HG03025 (cell line): ENCODE results near the gene SMG6.
"Not testable (repeated sequence)": the region's sequence is repeated elsewhere in the genome, so short reads cannot be mapped to it uniquely, and the experiment has no call there.

Experiments used
- ATAC-seq: cut with Tn5 transposase; IDR thresholded peaks from one replicate; pipeline ENCODE4 v1.9.1; 2021; ENCODE audit warnings: mild to moderate bottlenecking, moderate library complexity; ENCODE audit not compliant: unreplicated experiment, low FRiP score

Gene SMG6

DNA sequence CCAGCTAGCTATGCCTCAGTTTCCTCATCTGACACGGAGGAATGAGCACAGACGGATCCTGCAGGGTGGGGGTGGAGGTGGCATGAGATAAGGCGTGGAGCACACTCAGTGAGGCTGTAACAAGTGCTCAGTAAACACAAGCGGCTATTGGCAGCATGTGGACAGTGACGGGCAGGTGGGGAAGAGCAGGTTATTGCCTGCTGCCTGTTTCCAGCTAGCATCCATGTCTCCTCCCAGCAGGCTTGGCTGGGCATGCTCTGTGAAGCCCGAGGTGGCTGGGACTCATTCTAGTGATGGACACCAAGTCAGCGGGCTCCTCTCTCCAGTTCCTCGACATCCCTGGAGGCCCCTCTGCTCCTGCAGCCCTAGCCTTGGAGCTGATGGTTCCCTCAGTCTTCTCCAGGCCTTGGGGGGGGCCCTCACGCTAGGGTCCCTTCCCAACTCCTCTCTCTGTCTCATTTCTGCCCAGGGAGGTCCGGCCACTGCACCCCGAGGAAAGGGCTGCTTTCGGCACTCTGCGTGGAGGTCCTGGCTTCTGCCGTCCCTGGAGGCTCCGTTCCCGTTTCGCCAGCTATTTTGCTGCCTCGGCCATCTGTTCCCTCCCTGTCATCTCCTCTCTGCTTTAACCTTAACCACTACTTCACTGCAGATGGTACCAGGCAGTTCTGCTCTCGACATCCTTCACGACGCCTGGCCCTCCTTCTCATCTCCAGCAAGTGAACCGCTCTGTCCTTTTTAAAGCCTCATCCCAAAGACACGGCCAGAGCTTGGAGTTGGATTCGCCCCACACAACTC lies 284.7 kb downstream of the SMG6 start:
- no peak for ATAC-seq

DNA sequence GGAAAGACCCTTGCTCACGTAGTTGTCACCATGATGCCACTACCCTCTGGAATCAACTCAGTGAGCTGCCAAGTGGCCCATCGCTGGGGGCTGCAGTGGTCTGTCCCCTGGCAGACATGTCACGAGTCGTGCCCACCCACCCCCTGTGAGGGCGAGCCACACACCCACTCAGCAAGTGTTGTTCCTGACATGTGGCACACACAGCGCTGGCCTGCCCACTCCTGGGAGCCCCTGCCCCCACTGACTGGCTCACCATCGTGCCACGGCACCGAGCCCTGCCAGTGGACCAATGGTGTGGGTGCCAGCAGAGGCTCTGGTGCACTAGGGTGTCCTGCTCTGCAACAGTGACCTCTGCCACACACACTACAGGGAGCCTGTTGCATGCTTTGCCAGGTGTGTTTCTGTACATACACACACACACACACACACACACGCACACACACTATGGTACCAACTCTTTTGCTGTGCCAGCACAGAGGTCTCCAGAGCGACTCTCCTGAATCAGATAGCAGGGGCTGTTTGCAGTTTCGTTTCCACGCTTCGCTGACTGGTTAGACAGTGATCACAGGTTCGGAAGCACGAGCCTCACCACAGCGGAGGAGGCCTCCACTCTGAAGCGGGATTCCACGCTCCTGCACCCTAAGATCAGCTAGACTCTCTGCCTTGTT lies 286.2 kb downstream of the SMG6 start:
- ATAC-seq, result no peak

DNA sequence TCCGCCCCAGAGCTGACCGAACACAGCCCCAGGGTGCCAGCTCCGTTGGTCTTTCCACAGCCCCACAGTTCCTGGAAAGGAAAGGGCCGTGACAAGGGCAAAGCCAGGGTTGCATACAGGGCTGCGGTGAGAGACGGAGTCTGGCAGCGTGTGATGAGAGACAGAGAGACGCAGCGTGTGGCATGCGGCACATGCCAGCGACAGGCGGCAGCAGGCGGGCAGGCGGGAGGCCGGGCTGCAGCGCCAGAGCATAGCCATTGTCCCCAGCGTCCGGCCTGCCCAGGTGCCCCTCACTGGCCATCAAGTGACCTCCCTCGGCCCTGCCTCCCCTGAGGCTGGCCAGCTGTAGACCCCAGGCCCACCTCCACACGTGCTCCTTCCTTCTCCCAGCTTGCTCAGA lies 287.1 kb downstream of the SMG6 start:
- ATAC-seq, result no peak

DNA sequence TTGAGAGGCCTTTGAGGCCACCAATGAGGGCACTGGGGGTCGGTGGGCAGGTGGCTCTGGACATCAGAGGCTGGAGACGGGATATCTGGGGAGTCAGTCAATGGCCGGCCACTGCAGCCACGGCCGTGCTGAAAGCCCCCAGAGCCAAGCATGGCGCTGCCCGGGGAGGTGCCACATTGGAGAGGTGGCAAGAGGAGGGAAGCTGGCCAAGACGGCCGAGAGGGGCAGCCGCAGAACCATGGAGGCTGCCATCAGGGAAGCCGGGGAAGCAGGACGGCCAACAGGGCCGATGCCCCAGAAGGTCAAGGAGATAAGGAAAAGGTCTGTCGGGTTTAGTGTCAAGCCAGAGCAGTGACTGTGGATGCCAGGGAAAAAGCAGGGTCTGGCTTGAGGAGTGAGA lies 288.3 kb downstream of the SMG6 start:
- ATAC-seq, result no peak

DNA sequence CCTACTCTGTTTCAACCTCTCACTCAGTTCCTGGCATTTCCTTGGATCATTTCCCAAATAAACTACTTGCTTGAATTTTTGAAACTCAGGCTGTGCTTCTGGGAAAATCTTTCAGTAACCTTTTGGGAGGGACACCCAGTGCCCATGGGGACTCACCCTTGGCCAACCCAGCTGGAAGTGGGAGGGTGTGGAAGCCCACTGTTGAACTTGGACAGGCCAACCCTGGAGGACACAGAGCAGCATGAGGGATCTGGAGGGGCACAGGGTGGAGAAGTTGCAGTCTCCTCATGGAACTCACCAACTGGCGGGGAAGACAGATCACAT lies 289.6 kb downstream of the SMG6 start:
- no peak for ATAC-seq

DNA sequence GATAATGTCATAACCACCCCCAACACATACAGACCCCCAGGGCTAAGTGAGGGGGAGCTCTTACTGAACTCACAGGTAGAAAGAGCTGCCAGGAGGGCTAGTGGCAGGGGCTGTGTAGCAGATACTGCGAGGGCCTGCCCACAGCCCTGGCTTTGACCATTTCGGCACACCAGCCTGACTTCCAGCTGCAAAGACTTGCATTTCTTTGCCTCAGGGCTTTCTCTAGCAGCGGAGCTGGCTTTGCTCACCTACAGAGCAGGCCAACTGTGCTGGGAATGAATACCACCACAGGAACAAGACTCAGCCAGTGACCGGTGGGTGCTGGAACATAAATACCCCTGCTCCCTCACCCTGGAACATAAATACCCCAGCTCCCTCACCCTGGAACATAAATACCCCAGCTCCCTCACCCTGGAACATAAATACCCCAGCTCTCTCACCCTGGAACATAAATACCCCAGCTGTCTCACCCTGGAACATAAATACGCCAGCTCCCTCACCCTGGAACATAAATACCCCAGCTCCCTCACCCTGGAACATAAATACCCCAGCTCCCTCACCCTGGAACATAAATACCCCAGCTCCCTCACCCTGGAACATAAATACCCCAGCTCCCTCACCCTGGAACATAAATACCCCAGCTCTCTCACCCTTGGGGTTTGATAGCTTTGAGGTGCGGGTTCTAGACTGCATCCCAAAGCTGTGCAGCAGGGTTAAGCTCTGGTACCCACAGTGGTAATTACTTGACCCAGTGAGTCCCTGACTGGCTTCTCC lies 290.2 kb downstream of the SMG6 start:
- ATAC-seq, result not testable (repeated sequence)

DNA sequence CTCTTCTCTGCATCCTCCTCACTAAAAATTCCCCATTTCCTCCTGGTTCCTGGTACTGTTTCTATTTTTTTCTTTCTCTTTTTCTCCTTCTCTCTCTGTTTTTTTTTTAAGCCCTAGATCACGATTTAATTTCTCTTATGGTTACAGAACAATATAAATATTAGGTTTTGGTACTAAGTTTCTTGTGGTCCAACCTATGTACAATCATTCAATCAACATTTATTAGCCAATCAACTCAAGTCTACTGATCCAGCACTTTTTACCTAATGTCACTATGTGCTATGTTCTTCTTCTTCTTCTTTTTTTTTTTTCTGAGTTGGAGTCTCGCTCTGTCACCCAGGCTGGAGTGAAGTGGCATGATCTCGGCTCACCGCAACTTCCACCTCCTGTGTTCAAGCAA lies 291.1 kb downstream of the SMG6 start:
- ATAC-seq, result no peak

DNA sequence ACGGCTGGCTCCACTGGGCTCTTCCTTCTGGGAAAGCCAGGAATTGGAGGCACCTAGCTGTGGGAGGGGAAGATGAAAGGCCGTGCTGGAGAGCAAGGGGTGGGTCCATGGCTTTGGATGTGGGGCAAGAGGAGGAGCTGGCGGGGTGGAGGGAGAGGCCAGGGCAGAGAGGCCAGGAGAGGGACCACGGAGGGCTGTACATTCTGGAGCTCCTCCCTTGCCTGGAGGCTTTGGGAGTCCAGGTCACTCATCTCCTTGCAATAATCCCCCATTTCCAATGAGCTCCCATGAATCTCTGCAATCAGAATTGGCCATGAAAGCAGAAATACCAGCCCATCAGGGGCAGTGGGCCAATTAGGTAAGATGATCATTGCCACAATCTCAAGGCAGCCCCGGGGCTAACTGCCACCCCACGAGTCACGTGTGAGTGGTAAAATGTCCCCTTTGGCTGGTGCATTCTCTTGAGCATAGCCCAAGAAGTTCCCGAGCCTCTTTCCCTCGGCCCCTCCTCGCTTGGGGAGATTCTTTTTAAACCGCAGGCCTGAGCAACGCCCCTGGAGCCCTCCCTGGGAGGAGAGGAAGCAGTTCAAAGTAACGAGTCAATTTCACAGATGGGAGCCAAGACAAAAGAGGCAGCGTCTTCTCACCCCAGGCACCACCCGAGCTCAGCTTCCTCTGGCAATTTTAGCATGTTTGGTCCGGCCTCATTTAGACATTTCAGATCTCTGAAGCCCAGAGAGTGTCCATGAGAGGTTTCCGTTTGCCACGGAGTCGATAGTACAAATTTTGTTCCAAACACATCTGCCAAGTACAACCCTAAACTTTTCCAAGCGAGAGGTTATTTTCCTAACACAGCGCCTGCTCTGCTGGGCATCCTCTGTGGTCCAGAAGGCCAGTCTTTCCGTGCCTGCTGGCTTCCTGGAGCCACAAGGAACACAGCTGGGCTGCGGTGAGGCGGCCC lies 291.9 kb downstream of the SMG6 start:
- no peak for ATAC-seq
